ENCODE measurements around the gene MED13L.
A peak's percentile ranks its signal among the peaks of the same experiment; 100 is the strongest.

The MED13L gene

DNA sequence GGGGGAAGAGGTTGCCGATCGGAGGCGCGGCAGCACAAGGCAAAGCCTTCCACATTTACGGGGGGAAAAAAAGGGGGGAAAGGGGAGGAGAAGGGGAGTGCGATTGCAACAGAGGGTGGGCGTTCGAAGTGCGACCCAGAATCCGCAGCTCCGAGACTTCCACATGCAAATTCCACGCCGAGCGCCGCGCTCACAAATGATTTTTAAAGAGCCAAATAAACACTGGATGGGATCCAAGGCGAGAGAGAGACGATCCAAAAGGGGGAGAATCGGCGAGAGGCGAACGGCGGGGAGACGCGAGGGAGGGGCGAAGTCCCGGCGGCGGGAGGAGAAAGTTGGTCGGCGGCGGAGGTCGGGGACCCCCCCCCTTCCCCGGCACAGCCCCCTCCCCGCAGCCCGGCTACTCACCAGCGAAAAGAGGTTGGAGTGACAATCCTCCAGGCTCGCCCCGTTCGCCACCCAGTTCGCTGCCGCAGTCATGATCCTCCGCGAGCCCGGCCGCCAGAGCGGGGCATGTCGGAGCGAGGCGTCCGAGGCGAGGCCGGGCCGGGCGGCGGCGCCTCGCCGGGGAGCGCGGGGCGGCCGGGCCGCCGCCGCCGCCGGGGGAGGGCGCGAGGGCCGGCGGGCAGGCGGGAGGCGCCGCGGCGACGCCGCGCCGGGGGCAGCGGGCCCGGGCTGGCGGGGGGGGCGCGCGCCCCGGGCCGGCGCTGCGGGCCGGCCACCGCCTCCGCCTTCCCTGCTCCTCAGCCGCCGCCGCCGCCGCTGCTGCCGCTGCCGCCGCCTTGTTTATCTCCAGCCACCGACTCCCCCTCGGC, 634 bp downstream of the MED13L start:
- peak; percentile 68 for DNase-seq

DNA sequence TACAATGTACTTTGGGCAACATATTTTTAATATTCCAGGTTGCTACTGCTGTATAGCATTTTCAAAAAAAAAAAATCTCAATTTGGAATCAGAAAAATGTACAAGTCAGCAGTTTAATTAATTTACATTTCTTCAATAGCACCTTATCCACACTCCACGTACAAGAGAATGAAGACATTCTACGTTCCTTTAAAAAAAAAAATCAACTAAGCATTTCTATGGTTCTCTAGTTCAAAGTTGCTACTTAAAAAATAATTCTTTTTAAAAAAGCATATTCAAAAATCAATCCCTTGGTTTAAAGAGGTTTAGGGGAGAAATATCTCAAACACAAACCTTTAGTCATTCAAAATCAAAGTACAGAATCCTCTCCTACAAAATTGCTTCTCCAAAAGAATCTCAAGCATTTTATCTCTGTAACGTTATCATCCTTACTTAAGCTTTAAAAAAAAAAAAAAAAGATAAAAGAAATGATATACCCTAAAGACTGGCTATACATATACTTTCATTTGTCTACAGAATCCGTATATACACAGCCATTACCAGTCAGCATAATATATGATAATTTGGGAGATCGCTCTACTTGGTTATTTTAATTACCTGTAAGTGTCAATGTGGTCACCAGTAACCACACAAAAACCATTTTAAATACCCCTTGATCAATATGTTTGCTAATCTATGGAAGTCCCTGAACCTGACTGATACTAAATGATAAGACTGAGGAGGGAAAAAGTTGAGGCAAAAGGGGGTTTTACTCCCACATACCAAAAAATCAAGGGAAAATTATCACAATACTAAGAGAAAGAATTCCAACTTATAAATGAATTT, 2.7 kb downstream of the MED13L start:
- no peak for DNase-seq

DNA sequence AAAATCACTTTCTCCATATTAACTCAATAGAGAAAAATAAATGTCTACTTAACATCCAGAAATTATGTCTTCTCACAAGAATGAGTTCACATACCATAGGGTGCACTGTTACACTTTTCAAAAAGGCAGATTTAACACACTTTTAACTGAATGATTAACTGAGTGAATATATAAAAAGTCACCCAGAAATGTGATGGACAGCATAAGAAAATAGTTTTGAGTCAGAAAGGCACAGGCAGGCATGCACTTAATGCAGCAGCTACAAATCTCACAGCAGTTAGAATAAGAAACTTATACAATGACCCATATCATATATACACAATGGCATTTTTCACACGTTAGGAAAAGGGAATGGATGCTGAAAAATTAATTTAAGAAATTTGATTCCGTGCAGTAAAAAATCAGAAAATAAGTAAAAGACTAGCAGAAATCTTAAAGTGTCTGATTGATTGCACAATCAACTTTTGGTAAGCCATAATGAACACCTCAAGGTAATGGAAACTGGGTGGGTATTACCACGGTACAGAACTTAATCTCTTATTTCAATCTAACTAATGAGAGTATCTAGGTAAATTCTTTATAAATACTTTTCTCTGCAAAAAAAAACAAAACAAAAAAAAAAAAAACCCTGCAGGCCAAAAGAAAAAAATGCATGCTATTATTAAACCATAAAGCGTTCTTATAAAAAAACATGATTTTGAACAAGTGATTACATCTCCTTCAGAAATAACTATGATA, 3.5 kb downstream of the MED13L start:
- DNase-seq = no peak

DNA sequence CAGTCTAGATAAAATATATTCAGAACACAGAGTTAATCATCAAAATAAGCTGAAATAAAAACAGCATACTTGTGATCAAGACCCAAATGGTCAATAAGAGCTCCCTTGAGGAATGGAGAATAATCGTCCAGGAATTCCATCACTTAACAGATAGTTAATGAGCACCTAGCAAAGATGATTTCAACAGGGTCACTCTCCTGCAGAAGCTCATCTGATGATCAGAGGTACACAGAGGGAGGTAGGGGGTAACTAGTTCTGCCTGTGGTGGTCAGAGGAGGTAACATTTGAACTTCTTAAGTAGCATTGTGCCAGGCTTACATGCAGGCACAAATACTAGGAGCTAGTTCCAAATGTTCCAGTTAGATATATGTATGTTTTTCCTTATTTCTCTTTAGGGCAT, 9.5 kb downstream of the MED13L start:
- DNase-seq = no peak

DNA sequence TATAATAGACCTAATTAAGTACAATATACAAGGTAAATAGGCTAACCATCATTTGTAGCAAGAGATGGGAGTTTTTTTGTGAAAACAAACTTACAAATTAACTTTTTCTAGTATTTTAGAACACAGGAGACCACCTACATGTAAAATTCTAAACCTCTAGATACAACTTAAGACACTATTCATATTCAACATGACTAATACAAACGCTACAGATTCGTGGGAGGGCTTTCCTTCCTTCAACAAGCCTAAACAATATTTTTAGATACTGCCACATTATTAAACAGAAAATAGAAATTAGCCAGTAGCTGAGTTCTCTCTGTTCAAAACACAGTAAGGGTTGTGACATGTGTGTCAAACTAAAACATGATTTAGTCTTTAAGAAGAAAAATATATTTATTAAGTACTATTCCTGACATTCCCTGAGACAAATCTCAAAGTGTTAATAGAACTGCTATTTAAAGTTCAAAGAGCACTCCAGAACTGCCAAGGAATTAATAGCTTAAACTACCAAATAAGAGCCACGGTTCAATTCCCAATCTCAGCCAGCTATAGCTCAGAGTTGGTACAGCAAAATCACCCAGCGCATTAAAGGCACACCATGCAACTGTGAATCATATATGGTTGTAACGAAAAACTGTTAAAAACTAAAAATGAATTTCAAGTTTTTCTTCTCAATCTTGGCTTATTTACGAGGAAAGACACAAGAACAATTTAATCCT, 10.7 kb downstream of the MED13L start:
- no peak for DNase-seq

DNA sequence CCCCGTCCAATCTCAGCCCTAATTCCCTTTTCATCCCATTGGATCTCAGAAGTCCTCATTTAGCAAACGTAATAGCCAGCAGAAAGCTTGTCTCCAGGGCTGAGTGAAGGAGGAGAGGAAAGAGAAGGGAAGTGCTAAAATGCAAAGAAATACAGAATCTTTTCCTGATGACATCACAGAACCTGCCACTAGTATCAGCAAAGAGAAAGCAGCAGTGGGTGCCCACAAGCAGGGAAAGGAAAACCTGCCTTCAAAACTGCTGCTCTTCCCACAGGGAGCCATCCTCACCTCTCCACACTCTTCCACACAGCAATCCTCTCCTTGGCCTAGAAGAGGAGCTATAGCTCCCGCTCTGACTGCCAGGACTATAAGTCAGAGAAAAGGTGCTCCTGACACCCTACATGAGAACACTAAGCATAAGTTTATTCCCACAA, 11.3 kb downstream of the MED13L start:
- no peak for DNase-seq

DNA sequence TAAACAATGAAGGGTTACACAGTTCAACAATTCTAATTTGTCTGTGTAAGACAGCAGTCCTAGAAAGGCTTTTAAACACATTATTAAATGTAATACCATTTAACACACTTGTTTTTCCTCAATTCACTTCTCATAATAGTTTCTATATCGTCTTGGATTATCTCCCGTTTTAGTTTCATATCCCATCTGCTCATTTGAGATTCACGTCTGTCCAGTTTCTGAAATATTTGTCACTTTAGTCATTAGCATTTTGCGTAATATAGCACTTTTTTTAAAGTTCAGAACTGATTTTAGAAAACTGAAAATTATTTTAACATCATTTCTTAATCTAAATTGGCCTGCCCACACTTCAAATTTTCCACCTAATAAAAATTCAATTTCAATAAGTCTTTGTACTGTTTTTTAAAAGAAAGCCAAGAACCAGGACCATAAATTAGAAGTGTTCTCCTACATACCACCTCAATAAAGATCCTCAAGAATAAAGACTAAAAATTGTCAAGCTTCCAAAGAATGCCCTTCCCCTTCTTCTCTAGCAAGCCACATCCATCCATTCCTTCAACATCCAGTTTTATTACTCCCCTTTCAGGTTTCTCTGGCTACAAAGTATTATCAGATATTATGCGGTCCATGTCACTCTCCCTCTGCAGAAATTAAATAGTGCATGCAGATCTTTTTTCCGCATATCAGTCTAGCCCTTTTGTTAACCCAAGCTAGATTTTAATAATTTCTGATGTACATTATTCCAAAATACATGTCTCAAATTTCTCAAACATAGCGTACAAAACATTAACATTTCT, 11.9 kb downstream of the MED13L start:
- no peak for DNase-seq

DNA sequence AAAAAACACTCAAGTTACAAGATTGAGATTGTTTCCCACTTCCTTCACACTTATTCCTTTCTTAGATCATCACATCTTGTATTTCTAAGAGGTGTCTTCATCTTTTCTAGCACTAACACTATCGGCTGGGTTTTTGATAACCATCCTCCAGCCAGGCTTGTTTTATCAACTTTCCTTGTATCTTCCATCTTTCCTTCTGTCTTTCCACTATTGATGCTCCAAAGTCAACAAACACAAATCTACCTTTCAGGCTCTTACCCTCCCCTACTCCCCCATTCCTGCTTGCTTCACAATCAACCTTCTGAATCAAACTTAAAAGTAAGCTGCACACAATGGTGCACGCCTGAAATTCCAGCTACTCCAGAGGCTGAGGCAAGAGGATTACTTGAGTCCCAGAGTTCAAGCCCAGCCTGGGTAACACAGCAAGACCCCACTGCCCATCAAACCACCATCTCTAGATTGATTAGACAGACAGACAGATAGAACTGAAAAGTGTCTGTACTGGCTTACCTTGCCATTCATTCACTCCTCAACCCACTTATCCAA, 12.9 kb downstream of the MED13L start:
- DNase-seq = no peak

DNA sequence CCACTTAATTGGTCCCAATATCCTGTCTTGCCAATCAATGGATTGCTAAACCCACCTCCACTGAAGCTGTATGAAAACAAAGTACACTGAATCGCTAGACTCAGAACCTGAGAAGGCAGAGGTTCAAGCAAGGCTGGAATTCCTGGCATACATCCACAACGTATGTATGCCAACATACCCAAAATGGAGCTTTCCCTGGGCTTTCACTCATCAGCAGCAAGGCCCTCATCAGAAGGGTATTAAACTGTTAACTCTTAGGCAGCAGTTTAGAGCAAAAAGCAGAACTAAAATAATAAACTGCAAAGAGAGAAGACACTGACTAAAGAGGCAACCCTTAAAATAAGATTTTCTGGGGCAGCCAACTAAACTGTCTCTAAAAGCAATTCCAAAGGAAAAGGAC, 13.6 kb downstream of the MED13L start:
- no peak for DNase-seq

DNA sequence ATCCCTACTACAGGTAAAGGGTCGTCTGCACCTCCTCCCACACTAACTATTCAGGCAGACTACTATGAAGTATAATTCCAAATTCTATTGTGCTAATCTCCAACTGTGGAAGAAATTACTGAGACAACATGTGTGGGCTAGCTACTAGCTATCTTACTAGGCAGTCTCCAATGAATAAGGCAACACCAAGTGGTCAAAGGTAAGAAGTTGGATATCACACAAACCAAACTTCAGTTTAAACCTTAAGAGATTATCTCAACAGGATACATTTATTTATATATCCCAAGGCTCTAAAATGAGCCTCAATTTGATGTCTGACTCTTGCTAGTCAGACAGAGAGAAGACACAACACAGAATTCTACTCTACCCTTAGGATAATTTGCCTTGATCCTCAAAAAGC, 14.1 kb downstream of the MED13L start:
- DNase-seq = no peak

DNA sequence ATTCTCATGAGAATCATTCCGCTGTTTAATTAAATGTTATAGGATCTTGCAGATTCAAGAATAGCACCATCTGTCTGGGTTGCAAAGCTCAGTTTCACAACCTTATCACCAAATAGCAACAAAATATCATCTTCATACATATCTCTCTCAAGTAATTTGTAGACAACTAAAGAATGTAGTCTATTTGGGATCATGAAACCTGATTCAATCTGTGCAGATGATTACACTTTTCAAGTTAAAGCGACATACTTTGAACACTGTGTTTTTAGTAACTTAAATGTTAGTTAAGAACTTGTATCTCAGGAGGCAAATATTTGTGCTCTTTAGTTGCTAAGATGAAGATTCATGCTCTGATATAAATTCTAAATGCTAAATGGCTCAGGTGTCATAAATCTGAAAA, 14.8 kb downstream of the MED13L start:
- DNase-seq = no peak

DNA sequence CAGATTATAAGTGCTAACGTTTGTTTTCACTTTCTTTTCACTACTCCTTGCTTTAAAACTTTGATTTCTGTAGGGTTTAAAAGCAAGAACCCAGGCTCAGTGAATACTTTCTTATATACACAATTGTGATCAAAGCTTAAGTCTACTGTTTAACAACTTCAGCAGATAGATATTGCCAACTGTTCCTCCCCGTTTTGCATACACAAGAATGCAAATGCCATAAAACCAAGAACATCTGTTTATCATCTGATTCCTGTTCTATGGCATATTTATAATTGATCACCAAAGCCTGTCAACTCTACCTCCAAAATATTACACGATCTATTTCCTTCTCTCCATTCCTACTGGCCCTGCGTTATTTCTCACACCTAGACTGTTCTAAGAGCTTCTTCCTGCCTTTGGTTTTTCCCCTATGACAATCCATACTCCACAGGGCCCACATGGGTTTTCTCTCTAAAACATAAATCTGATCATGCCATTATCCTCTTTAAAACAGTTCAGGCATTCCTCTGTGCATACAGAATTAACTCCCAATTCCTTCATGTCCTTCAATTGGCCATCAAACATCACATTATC, 15.9 kb downstream of the MED13L start:
- DNase-seq = no peak

DNA sequence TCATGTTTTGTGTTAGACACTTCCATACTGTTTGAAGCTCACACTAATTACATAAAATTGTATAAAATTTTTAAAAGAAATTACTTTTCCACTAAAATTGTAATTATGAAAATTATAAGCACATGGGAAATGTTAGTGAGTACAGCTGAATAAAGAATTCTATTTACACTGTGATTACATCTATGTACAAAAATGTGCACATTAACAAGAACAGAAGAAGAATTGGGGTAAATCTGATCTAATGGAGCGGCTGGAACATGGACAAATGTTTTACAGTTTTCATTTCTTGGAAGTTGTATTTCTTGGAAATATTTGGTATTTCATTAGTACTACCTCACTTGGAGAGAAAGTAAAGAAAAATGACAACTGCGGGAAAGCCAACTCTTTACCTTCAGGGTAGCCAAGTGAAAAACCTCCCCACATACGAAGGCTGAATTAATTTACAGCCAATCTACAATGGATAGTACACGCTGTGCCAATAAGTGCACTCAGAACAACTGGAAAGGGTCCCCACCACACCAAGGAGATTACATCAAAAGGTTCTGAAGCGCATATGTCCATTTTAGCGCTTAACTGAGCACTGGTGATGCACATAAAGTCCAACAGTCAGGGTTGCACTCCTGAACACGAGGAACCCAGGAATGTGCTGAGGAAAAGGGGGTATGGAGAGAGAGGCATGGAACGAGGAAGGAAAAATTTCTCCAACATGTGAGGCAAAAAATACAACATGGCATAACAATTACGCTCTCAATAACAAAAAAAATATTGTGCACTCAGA, 17.5 kb downstream of the MED13L start:
- DNase-seq = no peak

DNA sequence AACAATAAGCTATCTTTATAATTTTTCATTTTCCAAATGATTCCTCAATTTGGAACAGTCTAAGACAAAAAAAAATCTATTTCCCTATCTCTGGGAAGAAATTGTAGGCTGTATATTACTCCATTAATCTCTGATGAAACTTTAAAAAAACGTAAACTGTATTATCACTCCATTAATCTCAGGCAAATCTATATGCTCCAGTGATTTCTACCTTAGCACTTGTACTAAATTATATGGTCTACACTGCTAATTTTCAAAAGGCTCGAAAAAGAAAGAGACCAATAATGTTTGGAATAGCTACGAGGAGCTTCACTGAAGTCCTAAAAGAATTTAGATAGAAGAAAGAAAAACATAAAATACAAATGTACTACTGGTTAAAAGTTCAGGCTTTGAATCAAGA, 19.7 kb downstream of the MED13L start:
- no peak for DNase-seq

DNA sequence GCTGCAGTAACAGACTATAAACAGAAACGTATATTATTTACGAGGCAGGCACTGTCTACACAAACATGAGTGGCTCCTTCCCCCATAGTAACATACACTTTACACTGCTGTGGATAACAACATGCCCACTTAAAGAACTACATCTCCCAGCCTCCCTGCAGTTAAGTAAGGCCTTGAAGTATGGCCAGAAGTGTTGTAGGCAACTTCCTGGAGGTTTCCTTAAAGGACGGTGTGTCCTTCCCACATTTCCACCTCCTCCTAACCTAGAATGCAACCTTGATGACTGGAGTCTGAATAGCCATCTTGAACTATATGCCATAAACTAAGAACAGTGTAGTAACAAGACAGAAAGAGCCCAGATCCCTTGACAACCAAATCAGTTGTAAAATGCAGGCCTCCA, 20.3 kb downstream of the MED13L start:
- DNase-seq = no peak

DNA sequence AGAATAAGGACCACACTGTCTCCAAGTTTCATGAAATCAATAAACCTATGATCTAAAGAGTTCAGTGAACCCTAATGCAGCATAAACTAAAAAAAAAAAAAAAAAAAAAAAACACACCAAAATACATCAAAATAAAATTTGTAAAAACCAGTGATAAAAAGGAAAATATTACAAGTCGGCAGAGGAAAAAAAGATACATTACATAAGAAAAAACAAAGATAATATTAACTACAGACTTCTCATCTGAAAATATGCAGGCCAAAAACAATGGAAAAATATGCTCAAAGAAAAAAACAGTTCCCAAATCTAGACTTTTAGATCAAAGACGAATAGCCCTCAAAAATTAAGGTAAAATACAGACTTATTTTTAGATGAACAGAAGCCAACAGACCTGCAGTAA, 27.6 kb downstream of the MED13L start:
- no peak for DNase-seq

DNA sequence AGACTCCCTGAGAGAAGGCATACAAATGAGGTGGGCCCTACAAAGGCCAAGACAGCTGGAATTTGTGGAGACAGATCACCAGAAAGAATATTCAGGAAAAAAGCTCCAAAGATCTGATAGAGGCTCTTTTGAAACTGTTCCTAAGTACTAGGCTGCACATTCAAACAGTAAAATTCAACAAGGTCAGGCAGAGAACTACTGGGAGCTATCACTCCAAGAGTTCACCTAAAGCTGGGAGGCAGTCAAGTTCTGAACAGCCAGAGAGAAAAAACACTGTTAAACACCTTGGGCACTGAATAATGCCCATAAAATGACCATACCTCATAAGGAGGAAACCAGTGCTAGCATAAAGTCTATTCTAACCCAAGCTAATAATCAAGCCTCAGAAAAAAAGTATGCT, 28.6 kb downstream of the MED13L start:
- DNase-seq = no peak

DNA sequence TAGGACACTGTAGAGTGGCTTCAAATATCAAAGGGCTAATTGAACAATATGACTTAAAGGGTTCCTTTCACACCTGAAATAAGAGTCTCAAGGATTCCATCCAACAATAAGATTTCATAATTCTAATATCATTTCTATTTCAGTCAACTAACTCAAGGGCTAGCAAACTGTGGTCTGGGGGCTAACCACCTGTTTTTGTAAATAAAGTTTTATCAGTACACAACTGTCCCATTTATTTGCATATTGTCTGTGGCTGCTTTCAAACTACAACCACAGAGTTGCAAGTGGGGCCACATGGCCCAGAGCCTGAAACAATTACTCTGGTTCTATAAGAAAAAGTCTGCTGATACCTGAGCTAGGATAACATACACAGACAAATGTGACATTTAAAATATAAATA, 29.1 kb downstream of the MED13L start:
- no peak for DNase-seq

DNA sequence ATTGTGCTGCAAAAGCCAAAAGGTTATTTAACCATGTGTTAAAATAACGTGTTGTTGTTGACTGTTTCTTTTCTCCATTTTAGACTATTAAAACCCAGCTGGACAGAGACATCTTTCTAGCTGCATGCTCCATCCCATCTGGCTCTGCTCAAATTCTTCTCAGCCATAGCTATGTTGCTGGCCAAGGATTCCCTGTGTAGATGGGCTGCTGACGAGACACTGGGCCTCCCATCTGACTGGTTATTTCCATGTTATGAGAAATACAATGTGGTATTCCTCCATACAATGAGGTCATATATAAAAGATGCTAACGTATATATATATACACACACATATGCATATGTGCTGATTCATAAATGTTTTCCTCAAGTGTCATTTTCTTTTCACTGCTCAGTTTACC, 30.1 kb downstream of the MED13L start:
- DNase-seq = no peak

DNA sequence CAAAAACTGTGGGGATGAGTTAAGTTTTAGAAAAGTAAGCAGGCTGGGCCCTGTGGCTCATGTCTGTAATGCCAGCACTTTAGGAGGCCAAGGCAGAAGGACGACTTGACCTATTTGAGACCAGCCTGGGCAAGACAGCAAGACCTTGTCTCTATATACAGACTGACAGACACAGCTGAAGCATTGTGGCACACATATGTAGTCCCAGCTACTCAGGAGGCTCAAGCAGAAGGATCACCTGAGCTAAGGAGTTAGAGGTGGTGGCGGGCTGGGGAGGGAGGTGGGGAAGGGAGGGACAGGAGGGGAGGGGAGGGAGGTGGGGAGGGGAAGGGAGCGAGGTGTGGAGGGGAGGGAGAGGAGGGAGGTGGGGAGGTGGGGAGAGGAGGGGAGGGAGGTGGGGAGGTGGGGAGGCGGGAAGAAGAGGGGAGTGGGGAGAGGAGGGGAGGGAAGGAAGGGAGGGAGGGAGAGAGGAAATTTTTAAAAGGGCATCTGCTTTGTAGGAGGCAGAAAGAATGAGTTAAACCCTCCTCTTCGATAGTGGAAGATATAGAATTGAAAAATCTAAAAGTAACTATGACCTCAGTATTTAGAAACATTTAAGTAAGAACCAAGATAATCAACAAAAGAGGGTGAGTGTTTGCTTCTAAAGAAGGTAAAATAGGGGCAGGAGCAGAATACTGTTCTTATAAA, 30.9 kb downstream of the MED13L start:
- DNase-seq = no peak

All from CD4-positive, alpha-beta T cell treated with Interleukin-15 for 1 hour (primary cell).